Natural killer cell (primary cell): ENCODE measurements around the gene ADCY5. TPM values are rescaled to one million over a fixed set of nuclear protein-coding genes. Genes with fewer than 3 reads are reported as not detected.

ENCODE experiments used
- ATAC-seq, 3 donors: fragments of 150-1000 bp in 2 of 3; fragments of 200-7000 bp in 1 of 3; cut with Tn5 transposase; 1 replicate in 1 of 3; 2 replicates in 2 of 3; pipeline ENCODE4 v1.10.0; 2021; ENCODE audit warnings: mild to moderate bottlenecking in 2 of 3, moderate library complexity in 2 of 3
- DNase-seq, 2 donors: peaks; one replicate each; pipeline versions ENCODE4 v3.0.0 to v3.0.0-alpha.2; 2013 to 2021; ENCODE audit warnings: mixed read lengths in 1 of 2
- H3K27ac ChIP-seq: one replicate; pipeline ENCODE4 v1.5.1; 2013; ENCODE audit warnings: mild to moderate bottlenecking, low read length
- H3K27me3 ChIP-seq: one replicate; pipeline ENCODE4 v1.6.1; 2013; ENCODE audit warnings: low read length; ENCODE audit not compliant: control insufficient read depth, insufficient read depth
- H3K36me3 ChIP-seq: one replicate; pipeline ENCODE4 v1.6.1; 2013; ENCODE audit warnings: low read length; ENCODE audit not compliant: control insufficient read depth, insufficient read depth
- H3K4me1 ChIP-seq: one replicate; pipeline ENCODE4 v1.6.1; 2013; ENCODE audit warnings: low read length; ENCODE audit not compliant: control insufficient read depth, insufficient read depth
- H3K4me3 ChIP-seq: one replicate; pipeline ENCODE4 v1.5.1; 2013; ENCODE audit warnings: low read length
- H3K9me3 ChIP-seq: one replicate; pipeline ENCODE4 v1.6.1; 2013; ENCODE audit warnings: low read length; ENCODE audit not compliant: control insufficient read depth, insufficient read depth
- H3K27ac Mint-ChIP-seq, 2 donors: one replicate each; pipeline ENCODE4 v1.8.0; 2022; ENCODE audit warnings: mild to moderate bottlenecking in 2 of 2, mixed read lengths in 2 of 2, moderate library complexity in 1 of 2
- H3K27me3 Mint-ChIP-seq, 2 donors: one replicate each; pipeline ENCODE4 v1.8.0; 2022; ENCODE audit warnings: low read depth in 2 of 2, mixed read lengths in 2 of 2
- H3K36me3 Mint-ChIP-seq: one replicate; pipeline ENCODE4 v1.8.0; 2022; ENCODE audit warnings: mixed read lengths
- H3K4me1 Mint-ChIP-seq, 2 donors: one replicate each; pipeline ENCODE4 v1.8.0; 2022; ENCODE audit warnings: mixed read lengths in 2 of 2
- H3K4me3 Mint-ChIP-seq: one replicate; pipeline ENCODE4 v1.8.0; 2022; ENCODE audit warnings: mild to moderate bottlenecking, moderate library complexity, mixed read lengths
- H3K9me3 Mint-ChIP-seq, 2 donors: one replicate each; pipeline ENCODE4 v1.8.0; 2022; ENCODE audit warnings: mixed read lengths in 2 of 2
- CTCF ChIP-seq: fragments of 200-600 bp; IDR thresholded peaks from one replicate; pipeline ENCODE4 v1.8.0; 2022; ENCODE audit warnings: antibody characterized with exemption
- WGBS: methylation state at CpG from one replicate; pipeline ENCODE4 v1.1.7; 2013; ENCODE audit warnings: missing lambda C conversion rate; ENCODE audit not compliant: insufficient coverage; 5-methylcytosine and 5-hydroxymethylcytosine counted together
- intact Hi-C: fragments of 100-400 bp; cut with micrococcal nuclease; formaldehyde crosslinking; loops from one replicate; pipeline ENCODE4 v1.14.2; 2022
- total RNA-seq, 4 donors: library from RNA; stranded (reverse); fragments of 120-200 nt in 1 of 4; gene quantifications; one replicate each; pipeline versions ENCODE4 v1.2.3 to v1.2.4, GENCODE V29; 2013 to 2022

Gene ADCY5
- total RNA-seq, 3 donors from 2014 or later (not counting 1 experiment from before 2014, with no cell fraction given), result not detected

- Histone ChIP-seq H3K4me3 (no peak overlapping the region), H3K36me3 (no peaks in the 10 kb centered on the region), H3K4me1 (no peaks in the 10 kb centered on the region), H3K9me3 (no peaks in the 10 kb centered on the region), H3K27ac (no peak overlapping the region), H3K27me3 (peaks cover 4% of the 10 kb centered on the region)
- ATAC-seq (no peak), DNase-seq (no peak)
- Mint-ChIP-seq H3K36me3 (no peaks in the 10 kb centered on the region), H3K27ac (no peak overlapping the region), H3K27me3 (peaks cover 3 to 5% of the 10 kb centered on the region in 2 donors), H3K4me3 (no peak overlapping the region), H3K9me3 (no peaks in the 10 kb centered on the region), H3K4me1 (no peaks in the 10 kb centered on the region)
- TF ChIP-seq CTCF, result no peak
- WGBS, result 53% methylated on average over 12 of the region's 12 CpGs
- intact Hi-C loops, result loop anchor here (5.0 kb wide), 1 partner anchor 160 kb away; no protein-coding TSS in a partner anchor
Measured at GRCh38 chr3:123327480-123327879, 121.4 kb downstream of the ADCY5 start.

- 76% methylated on average over 4 of the region's 6 CpGs for WGBS
Measured at GRCh38 chr3:123326531-123326930, 122.4 kb downstream of the ADCY5 start.

GRCh38 chr3:123325766-123326256 is 123.1 kb downstream of the ADCY5 start:
- Histone ChIP-seq H3K27ac (no peak overlapping the region), H3K27me3 (peaks cover 4% of the 10 kb centered on the region), H3K4me1 (no peaks in the 10 kb centered on the region), H3K9me3 (no peaks in the 10 kb centered on the region), H3K36me3 (no peaks in the 10 kb centered on the region), H3K4me3 (no peak overlapping the region)
- intact Hi-C loops, result loop anchor here (5.0 kb wide), 1 partner anchor 161 kb away; no protein-coding TSS in a partner anchor
- Mint-ChIP-seq H3K4me1 (no peaks in the 10 kb centered on the region), H3K27ac (no peak overlapping the region), H3K27me3 (peaks cover 3 to 5% of the 10 kb centered on the region in 2 donors), H3K9me3 (no peaks in the 10 kb centered on the region), H3K4me3 (no peak overlapping the region), H3K36me3 (no peaks in the 10 kb centered on the region)
- TF ChIP-seq CTCF, result no peak
- DNase-seq (no peak), ATAC-seq (no peak)
- 87% methylated on average over 8 of the region's 8 CpGs for WGBS

More at GRCh38 chr3:123326531-123326930, 122.4 kb downstream of the ADCY5 start:
- Mint-ChIP-seq H3K4me1 (no peaks in the 10 kb centered on the region), H3K27ac (no peak overlapping the region), H3K4me3 (no peak overlapping the region), H3K9me3 (no peaks in the 10 kb centered on the region), H3K36me3 (no peaks in the 10 kb centered on the region), H3K27me3 (peaks cover 3 to 5% of the 10 kb centered on the region in 2 donors)
- no peaks in the 10 kb centered on the region for H3K36me3 ChIP-seq
- no peaks in the 10 kb centered on the region for H3K9me3 ChIP-seq
- DNase-seq (no peak), ATAC-seq (no peak)
- intact Hi-C loops, result loop anchor here (5.0 kb wide), 1 partner anchor 161 kb away; no protein-coding TSS in a partner anchor
- peaks cover 4% of the 10 kb centered on the region for H3K27me3 ChIP-seq
- no peaks in the 10 kb centered on the region for H3K4me1 ChIP-seq
- H3K4me3 ChIP-seq, result no peak overlapping the region
- TF ChIP-seq CTCF, result no peak
- H3K27ac ChIP-seq, result no peak overlapping the region
